ENCODE measurements around the gene TAOK2. TPM values are rescaled to one million over a fixed set of nuclear protein-coding genes. Genes with fewer than 3 reads are reported as not detected.

Gene TAOK2
- total RNA-seq, 1 donor from 2014 or later, result 75.4 TPM

GRCh38 chr16:30002614-30003346 is 29.1 kb downstream of the TAOK2 start:
- H3K9me3 ChIP-seq, result no peaks in the 10 kb centered on the region
- H3K4me3 ChIP-seq, result no peak overlapping the region
- H3K4me1 ChIP-seq, result no peaks in the 10 kb centered on the region
- no peak for ATAC-seq
- no peak overlapping the region for H3K27ac ChIP-seq
- H3K36me3 ChIP-seq, result peaks cover 17% of the 10 kb centered on the region
- intact Hi-C loops (cut with DNase I), result loop anchor here (10.0 kb wide), 1 partner anchor 148 kb away; no protein-coding TSS in a partner anchor
- TF ChIP-seq, protein P1, sequence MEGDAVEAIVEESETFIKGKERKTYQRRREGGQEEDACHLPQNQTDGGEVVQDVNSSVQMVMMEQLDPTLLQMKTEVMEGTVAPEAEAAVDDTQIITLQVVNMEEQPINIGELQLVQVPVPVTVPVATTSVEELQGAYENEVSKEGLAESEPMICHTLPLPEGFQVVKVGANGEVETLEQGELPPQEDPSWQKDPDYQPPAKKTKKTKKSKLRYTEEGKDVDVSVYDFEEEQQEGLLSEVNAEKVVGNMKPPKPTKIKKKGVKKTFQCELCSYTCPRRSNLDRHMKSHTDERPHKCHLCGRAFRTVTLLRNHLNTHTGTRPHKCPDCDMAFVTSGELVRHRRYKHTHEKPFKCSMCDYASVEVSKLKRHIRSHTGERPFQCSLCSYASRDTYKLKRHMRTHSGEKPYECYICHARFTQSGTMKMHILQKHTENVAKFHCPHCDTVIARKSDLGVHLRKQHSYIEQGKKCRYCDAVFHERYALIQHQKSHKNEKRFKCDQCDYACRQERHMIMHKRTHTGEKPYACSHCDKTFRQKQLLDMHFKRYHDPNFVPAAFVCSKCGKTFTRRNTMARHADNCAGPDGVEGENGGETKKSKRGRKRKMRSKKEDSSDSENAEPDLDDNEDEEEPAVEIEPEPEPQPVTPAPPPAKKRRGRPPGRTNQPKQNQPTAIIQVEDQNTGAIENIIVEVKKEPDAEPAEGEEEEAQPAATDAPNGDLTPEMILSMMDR (IDR thresholded peaks at IDR 0.05), result no peak
- H3K27me3 ChIP-seq, result no peaks in the 10 kb centered on the region
- DNase-seq, result no peak

DNA sequence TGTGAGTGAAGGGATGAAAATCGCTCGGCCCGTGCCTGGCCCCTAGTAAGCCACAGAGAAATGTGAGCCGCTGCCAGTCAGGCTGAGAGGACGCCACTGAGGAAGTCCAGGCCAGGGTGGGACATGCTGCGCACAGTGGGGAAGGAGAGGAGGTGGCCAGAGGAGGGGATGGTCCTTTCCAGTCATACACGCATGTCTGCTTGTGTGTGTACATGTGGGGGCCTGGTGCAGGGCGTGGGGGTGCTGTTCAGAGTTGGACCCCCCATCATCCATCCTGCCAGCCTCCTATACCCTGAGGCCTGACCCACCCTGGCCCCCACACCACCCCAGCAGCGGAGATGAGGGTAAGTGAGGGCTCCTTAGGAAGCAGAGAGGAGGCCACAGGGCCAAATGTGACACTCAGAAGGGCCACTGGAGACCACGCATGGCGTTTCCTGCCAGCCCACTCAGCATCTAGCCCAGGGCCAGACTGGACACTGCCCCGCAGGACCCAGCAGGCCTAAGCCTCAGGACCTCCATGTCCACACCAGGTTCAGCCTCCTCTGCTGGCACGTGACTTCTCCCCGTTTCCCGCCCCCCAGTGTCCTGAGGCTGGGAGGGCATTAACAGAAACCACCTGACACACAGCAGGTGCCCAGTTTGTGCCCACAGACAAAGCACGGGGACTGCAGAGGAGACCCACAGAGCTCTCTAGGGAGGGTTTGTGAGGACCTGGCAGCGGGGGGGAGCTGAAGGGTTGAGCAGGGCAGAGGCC is 30.2 kb downstream of the TAOK2 start:
- Histone ChIP-seq H3K4me3 (no peak overlapping the region), H3K27ac (no peak overlapping the region), H3K27me3 (peaks cover 5% of the 10 kb centered on the region), H3K36me3 (peaks cover 13% of the 10 kb centered on the region), H3K4me1 (no peaks in the 10 kb centered on the region), H3K9me3 (no peaks in the 10 kb centered on the region)
- no peak for ATAC-seq
- no peak for DNase-seq
- TF ChIP-seq, protein P1 (IDR thresholded peaks at IDR 0.05), result no peak
- intact Hi-C loops (cut with DNase I), result loop anchor here (10.0 kb wide), 1 partner anchor 149 kb away; no protein-coding TSS in a partner anchor

DNA sequence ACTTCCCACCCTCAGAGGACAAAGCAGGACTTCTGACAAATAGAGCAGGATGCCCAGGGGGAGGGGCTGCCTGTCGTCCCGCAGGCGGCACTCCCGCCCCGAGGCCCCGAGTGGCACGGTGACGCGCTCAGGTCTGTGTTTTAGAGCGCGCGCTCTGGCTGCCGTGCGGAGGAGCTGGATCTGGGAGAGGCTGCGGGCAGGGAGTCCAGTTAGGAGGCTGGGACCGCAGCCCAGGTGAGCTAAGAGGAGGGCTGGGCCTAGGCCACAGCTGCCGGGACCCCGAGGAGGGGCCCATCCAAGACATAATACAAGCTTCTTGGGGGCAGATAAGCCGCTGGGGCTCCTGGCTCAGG is 30.7 kb downstream of the TAOK2 start:
- no peak for DNase-seq
- H3K27ac ChIP-seq, result no peak overlapping the region

DNA sequence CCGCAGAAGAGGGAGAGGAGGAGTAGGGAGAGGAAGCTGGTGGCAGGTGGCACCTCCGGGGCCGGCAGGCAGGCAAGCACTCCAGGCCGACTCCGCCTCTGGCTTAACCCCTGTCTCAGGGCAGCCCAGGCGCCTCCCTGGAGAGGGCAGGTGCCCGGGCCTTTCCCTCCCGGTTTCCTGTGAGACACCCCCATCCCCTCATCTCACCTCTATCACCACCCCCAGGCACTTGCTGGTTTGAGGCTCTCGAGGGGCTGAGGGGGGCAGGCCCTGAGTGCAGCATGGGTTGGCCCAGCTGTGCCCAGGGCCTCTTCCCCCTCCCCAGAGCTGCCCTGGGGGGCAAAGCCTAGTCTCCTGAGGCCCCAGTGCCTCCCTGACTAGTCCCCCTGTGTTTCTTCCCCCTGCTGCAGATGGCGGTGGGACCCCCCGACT is 31.2 kb downstream of the TAOK2 start:
- DNase-seq, result peak; percentile 80
- peaks cover 13% of the 10 kb centered on the region for H3K36me3 ChIP-seq
- no peak overlapping the region for H3K27ac ChIP-seq
- H3K27me3 ChIP-seq, result peaks cover 15% of the 10 kb centered on the region
- H3K4me3 ChIP-seq, result no peak overlapping the region
- ATAC-seq, result peak; percentile 67
- intact Hi-C loops (cut with DNase I), result loop anchor here (10.0 kb wide), 1 partner anchor 150 kb away; no protein-coding TSS in a partner anchor
- no peaks in the 10 kb centered on the region for H3K9me3 ChIP-seq
- TF ChIP-seq, protein P1 (IDR thresholded peaks at IDR 0.05), result no peak
- H3K4me1 ChIP-seq, result no peaks in the 10 kb centered on the region

More for the DNA sequence above, 30.7 kb downstream of the TAOK2 start:
- H3K4me1 ChIP-seq, result no peaks in the 10 kb centered on the region
- H3K27me3 ChIP-seq, result peaks cover 11% of the 10 kb centered on the region
- ATAC-seq, result peak; percentile 60
- H3K9me3 ChIP-seq, result no peaks in the 10 kb centered on the region
- H3K36me3 ChIP-seq, result peaks cover 13% of the 10 kb centered on the region
- no peak overlapping the region for H3K4me3 ChIP-seq
- intact Hi-C loops (cut with DNase I), result loop anchor here (10.0 kb wide), 1 partner anchor 150 kb away; no protein-coding TSS in a partner anchor
- TF ChIP-seq, protein P1 (IDR thresholded peaks at IDR 0.05), result no peak

GRCh38 chr16:30005341-30006094 is 31.9 kb downstream of the TAOK2 start:
- H3K36me3 ChIP-seq, result peaks cover 8% of the 10 kb centered on the region
- DNase-seq (no peak), ATAC-seq (peak; percentile 65)
- H3K9me3 ChIP-seq, result no peaks in the 10 kb centered on the region
- TF ChIP-seq, protein P1 (IDR thresholded peaks at IDR 0.05), result peak; percentile 85
- no peak overlapping the region for H3K4me3 ChIP-seq
- H3K4me1 ChIP-seq, result peaks cover 2% of the 10 kb centered on the region
- H3K27me3 ChIP-seq, result peaks cover 22% of the 10 kb centered on the region
- no peak overlapping the region for H3K27ac ChIP-seq
- intact Hi-C loops (cut with DNase I), result loop anchor here (10.0 kb wide), 1 partner anchor 151 kb away; no protein-coding TSS in a partner anchor
